Epithelial cell of esophagus (primary cell): ENCODE results near the gene CDC6.

Experiments used
- DNase-seq: peaks from one replicate; pipeline ENCODE4 v3.0.0; 2010; ENCODE audit warnings: low read depth
- H3K4me3 ChIP-seq: 2 replicates; pipeline ENCODE4 v1.5.1; 2011; ENCODE audit warnings: mild to moderate bottlenecking, low read length, control low read depth
- CTCF ChIP-seq: IDR thresholded peaks from 2 replicates; pipeline ENCODE4 v1.5.1; 2011; ENCODE audit warnings: low read depth, mild to moderate bottlenecking, low read length, control low read depth, inconsistent platforms; ENCODE audit not compliant: insufficient read depth; ENCODE audit errors: missing control alignments

CDC6 gene

DNA sequence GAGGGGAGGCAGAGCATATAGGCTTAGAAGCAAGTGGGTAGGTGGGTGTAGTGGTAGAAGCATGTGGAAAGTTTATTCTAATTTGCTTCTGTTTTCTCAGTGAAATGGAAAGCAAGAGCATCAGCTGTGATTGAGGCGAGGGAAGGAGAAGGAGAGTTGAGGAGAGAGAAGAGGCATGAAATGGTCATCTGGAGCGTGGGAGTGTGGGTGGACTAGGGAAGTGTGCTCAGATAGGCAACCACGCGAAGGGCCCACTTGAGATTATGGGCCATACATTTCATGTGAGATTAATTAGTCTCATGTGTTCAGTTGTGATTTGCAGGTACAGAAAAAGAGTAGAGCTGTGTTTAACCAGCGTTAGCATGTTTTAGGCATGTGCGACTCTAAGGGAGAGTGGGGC lies 20.8 kb upstream of the CDC6 start:
- DNase-seq: no peak
- no peak overlapping the region for H3K4me3 ChIP-seq
- no peak for TF ChIP-seq CTCF

GRCh38 chr17:40268141-40268712 lies 19.5 kb upstream of the CDC6 start:
- TF ChIP-seq CTCF: no peak
- no peak overlapping the region for H3K4me3 ChIP-seq
- DNase-seq: no peak

DNA sequence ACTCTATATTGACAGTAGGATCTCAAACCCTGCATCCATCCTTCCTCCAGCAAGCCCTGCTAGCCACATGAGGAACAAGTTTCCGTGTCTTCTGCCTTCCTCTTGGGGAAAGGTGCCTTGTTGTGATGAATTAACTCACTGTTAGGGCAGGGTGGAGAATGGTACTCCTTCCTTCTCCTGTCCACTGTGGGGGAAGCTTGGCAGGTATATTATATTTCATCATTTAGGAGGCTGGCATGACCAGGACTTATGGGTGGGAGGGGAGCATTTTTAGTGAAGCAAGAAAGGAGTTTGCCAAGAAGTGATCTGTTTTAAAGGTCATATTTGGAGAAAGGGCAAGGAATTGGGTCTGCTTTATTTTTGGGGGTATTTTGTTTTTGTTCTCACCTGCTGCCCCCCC lies 9.3 kb upstream of the CDC6 start:
- DNase-seq: no peak
- no peak for TF ChIP-seq CTCF
- no peak overlapping the region for H3K4me3 ChIP-seq

DNA sequence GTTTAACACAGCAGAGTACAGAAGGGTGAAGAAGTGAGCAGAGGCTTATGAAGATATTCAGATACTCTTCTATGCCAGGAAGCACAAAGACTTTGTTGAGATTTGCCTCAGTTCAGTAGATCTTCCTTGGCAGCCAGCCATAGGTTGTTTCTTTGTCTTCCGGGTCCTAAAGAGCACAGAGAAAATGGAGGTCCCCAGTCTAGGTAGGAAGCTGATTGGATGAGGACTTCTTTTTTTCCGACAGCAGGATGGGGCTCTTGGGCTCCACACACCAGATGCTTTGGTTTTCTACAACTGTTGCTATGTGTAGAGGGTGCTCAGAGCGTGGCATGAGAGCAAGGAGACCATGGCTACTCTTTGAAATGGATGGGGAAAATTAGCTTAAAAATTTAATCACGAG lies 8.3 kb upstream of the CDC6 start:
- no peak overlapping the region for H3K4me3 ChIP-seq
- no peak for TF ChIP-seq CTCF
- no peak for DNase-seq

GRCh38 chr17:40281663-40282062 lies 6.0 kb upstream of the CDC6 start:
- no peak overlapping the region for H3K4me3 ChIP-seq
- no peak for TF ChIP-seq CTCF
- DNase-seq: no peak

DNA sequence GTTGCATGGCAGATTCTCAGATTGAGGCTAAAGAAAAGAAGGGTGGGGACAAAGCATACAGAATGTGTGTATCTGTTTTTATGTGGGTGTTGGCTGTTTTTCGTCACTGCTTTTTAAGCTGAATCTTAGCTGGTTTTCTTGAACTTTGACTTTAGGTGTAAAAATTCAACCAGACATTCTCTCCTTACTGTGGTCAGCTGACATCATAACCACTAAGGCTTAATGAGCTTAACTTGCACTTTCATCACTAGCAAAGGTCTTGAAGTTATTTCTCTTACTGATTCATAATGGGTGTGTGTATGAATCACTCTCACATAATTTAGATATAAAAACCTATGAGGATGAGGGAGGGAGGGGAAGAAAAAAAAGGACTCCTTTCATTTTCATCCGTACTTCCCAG lies 4.0 kb upstream of the CDC6 start:
- peak; percentile 90 for DNase-seq
- peak overlapping the region; percentile 46 for H3K4me3 ChIP-seq
- no peak for TF ChIP-seq CTCF

GRCh38 chr17:40284085-40284713 lies 3.5 kb upstream of the CDC6 start:
- peak overlapping the region; percentile 46 for H3K4me3 ChIP-seq
- peak; percentile 45 for TF ChIP-seq CTCF
- peak; percentile 97 for DNase-seq
